ENCODE results near the gene RPL29.
"Not testable (repeated sequence)": the region's sequence is repeated elsewhere in the genome, so short reads cannot be mapped to it uniquely, and the experiment has no call there.

Gene RPL29

DNA sequence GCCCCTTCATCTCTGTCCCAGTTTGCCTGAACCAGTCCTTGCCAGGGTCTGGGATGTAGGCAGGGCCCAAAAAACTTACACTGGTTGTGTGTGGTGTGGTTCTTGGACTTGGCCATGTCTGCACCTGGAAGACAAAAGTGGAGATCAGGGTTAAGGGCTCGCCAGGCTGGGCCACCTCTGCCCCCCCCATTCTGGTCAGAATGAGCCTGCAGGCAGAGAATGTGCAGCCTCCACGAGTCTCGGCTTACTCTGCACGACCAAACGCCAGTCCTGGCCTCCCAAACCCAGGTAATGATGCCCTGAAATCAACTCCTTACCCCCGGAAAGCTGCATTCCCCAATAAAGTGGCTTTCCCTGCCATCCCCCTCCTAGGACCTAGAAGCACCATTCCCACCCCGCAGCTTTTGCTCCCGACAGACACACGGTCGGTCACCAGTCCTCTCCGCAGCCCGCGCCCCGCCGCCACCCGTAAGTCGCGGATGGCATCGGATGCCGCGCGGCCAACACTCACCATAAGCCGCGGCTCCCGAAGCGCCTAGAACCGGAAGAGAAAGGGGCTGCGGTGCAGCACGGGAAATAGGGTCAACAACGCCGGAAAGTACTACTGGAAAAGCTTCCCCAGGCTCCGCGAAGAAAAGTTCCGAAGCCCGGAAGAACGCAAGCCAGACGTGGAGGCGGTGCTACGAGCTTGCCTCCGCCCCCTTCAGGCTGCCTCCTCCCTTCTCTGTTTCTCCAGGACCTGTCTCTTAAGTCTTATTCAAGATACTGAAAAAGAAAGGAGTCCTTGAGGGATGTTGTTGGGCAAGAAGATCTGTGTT, at the start of gene RPL29:
Gene RPL29 (minus strand): TSS at position 550 of the 818 bp plus-strand sequence. CDS start 434 bp downstream, at position 116.
- peak; percentile 91 for ATAC-seq
- TF ChIP-seq, protein P1, sequence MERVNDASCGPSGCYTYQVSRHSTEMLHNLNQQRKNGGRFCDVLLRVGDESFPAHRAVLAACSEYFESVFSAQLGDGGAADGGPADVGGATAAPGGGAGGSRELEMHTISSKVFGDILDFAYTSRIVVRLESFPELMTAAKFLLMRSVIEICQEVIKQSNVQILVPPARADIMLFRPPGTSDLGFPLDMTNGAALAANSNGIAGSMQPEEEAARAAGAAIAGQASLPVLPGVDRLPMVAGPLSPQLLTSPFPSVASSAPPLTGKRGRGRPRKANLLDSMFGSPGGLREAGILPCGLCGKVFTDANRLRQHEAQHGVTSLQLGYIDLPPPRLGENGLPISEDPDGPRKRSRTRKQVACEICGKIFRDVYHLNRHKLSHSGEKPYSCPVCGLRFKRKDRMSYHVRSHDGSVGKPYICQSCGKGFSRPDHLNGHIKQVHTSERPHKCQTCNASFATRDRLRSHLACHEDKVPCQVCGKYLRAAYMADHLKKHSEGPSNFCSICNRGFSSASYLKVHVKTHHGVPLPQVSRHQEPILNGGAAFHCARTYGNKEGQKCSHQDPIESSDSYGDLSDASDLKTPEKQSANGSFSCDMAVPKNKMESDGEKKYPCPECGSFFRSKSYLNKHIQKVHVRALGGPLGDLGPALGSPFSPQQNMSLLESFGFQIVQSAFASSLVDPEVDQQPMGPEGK (CRISPR knock-in tag; IDR thresholded peaks at IDR 0.05; ENCODE audit: borderline replicate concordance) = 0 out of 2 replicates have a peak, but pooled peaks have one; percentile 13
- TF ChIP-seq OSR1 (CRISPR knock-in tag; IDR thresholded peaks at IDR 0.05) (no peak), RARB (CRISPR knock-in tag; IDR thresholded peaks at IDR 0.05) (no peak)

DNA sequence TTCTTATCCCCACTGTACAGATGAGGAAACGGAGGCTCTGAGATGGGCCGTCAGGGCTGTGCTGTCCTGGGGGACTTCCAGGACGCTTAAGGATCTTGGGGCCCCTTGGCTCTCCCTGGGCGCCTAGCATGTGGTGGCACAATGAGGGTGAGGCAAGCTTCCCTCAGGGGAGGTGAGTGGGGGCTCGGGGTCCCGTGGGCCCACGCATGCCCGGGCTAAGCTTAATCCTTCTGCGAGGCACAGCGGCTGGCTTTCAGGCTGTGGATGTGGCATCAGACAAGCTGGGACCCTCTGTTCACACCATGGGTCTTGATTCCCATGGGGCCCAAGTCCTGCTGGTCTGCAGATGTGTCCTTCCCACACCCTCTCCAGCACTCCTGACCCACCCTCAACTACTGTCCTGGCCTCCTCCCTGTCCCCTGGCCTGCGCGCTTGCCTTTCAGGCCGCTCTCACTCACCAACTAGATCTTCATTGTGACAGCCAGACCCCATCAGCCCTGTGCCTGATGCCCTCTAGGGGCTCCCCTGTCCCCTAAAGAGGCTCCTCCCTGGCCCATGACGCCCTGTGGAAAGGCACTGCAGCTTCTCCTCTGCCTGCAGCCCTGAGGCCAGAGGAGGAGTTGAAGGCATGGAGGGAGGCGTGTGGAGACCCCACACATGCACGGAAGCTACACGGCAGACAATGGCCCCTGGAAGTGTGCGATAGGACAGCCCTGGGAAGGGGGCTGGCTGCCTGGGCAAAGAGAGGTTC, 49.3 kb upstream of the RPL29 start:
- ATAC-seq = no peak
- TF ChIP-seq RARB (CRISPR knock-in tag; IDR thresholded peaks at IDR 0.05) (no peak), GLIS3 (CRISPR knock-in tag; IDR thresholded peaks at IDR 0.05) (no peak), ZNF565 (CRISPR knock-in tag; conservative IDR thresholded peaks at IDR 0.05; ENCODE audit: low read depth) (no peak), TCF4 (CRISPR knock-in tag; IDR thresholded peaks at IDR 0.05; ENCODE audit: borderline replicate concordance) (no peak), SNAI2 (CRISPR knock-in tag; IDR thresholded peaks at IDR 0.05) (no peak), OSR1 (CRISPR knock-in tag; IDR thresholded peaks at IDR 0.05) (no peak), TOX (CRISPR knock-in tag; IDR thresholded peaks at IDR 0.05; ENCODE audit: borderline replicate concordance) (no peak)
- TF ChIP-seq, protein P2, sequence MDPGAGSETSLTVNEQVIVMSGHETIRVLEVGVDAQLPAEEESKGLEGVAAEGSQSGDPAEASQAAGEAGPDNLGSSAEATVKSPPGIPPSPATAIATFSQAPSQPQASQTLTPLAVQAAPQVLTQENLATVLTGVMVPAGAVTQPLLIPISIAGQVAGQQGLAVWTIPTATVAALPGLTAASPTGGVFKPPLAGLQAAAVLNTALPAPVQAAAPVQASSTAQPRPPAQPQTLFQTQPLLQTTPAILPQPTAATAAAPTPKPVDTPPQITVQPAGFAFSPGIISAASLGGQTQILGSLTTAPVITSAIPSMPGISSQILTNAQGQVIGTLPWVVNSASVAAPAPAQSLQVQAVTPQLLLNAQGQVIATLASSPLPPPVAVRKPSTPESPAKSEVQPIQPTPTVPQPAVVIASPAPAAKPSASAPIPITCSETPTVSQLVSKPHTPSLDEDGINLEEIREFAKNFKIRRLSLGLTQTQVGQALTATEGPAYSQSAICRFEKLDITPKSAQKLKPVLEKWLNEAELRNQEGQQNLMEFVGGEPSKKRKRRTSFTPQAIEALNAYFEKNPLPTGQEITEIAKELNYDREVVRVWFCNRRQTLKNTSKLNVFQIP (CRISPR knock-in tag; IDR thresholded peaks at IDR 0.05; ENCODE audit: borderline replicate concordance, low read depth) = no peak
- TF ChIP-seq, protein P3, sequence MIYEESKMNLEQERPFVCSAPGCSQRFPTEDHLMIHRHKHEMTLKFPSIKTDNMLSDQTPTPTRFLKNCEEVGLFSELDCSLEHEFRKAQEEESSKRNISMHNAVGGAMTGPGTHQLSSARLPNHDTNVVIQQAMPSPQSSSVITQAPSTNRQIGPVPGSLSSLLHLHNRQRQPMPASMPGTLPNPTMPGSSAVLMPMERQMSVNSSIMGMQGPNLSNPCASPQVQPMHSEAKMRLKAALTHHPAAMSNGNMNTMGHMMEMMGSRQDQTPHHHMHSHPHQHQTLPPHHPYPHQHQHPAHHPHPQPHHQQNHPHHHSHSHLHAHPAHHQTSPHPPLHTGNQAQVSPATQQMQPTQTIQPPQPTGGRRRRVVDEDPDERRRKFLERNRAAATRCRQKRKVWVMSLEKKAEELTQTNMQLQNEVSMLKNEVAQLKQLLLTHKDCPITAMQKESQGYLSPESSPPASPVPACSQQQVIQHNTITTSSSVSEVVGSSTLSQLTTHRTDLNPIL (CRISPR knock-in tag; IDR thresholded peaks at IDR 0.05; ENCODE audit: low read depth) = no peak

DNA sequence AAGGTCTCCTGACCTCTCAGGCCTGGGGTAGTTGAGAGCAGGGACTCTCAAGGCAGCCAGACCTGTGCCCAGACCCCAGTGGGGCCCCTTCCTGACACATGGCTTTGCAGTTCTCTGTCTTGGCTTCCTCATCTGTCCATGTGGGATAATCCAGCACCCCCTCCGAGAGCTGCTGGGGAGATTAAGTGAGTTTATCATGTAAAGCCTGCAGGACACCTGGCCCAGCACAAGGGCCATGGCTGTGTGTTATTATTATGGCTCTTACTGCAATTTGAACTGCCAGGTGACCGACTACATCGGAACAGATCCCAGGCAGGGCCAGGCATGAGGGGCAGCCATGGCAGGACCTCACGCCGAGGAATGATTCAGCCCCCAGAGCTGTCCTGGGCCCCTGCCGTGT, 48.1 kb upstream of the RPL29 start:
- no peak for TF ChIP-seq RARB (CRISPR knock-in tag; IDR thresholded peaks at IDR 0.05)
- no peak for TF ChIP-seq ISL1 (CRISPR knock-in tag; IDR thresholded peaks at IDR 0.05)
- TF ChIP-seq TOX (CRISPR knock-in tag; IDR thresholded peaks at IDR 0.05; ENCODE audit: borderline replicate concordance) = no peak
- no peak for TF ChIP-seq ZNF70 (CRISPR knock-in tag; IDR thresholded peaks at IDR 0.05)
- TF ChIP-seq, protein P3 (CRISPR knock-in tag; IDR thresholded peaks at IDR 0.05; ENCODE audit: low read depth) = no peak
- TF ChIP-seq ESRRG (CRISPR knock-in tag; IDR thresholded peaks at IDR 0.05) = no peak
- no peak for TF ChIP-seq ZNF8 (CRISPR knock-in tag; IDR thresholded peaks at IDR 0.05)
- no peak for TF ChIP-seq OSR1 (CRISPR knock-in tag; IDR thresholded peaks at IDR 0.05)
- TF ChIP-seq, protein P1 (CRISPR knock-in tag; IDR thresholded peaks at IDR 0.05; ENCODE audit: borderline replicate concordance) = no peak
- no peak for TF ChIP-seq ZFP30 (CRISPR knock-in tag; IDR thresholded peaks at IDR 0.05)
- no peak for ATAC-seq

DNA sequence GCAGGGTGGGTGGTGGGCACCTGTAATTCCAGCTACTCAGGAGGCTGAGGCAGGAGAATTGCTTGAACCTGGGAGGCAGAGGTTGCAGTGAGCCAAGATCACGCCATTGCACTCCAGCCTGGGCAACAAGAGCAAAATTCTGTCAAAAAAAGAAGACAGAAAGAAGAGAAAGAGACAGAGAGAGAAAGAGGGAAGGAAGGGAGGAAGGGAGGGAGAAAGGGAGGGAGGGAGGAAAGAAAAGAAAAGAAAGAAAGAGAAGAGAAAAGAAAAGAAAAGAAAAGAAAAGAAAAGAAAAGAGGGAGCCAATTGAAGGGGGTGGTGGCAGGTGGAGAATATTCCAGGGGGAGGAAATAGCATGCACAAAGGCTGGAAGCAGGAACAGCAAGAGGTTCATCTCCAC, 47.3 kb upstream of the RPL29 start:
- ATAC-seq = not testable (repeated sequence)
